Measurements from ENCODE around the gene EGFR. TPM values are rescaled to one million over a fixed set of nuclear protein-coding genes. Genes with fewer than 3 reads are reported as not detected.

EGFR gene
- total RNA-seq, 4 donors from 2014 or later = 79.3 to 125 (median 110) TPM

- H3K4me1 ChIP-seq = peaks cover 7 to 44% (median 35%) of the 10 kb centered on the region in 4 donors
- H3K27me3 ChIP-seq = no peaks in the 10 kb centered on the region
- WGBS = 60% methylated on average over 5 of the region's 5 CpGs
- intact Hi-C loops (cut with DNase I) = no loop called here
- no peaks in the 10 kb centered on the region for H3K9me3 ChIP-seq
- DNase-seq (ENCODE audit: extremely low spot score) = no peak
- TF ChIP-seq EP300 (IDR thresholded peaks at IDR 0.05) (no peak), CTCF (IDR thresholded peaks at IDR 0.05) (no peak), POLR2A (IDR thresholded peaks at IDR 0.05; ENCODE audit: low read depth) (no peak), POLR2AphosphoS5 (IDR thresholded peaks at IDR 0.05) (no peak)
- no peak overlapping the region for H3K4me3 ChIP-seq
- no peak overlapping the region for H3K27ac ChIP-seq (replicated peaks in 1 of 4)
- H3K36me3 ChIP-seq = peaks cover 34 to 79% (median 58%) of the 10 kb centered on the region in 4 donors
Observed at GRCh38 chr7:55179931-55180682, 161.3 kb downstream of the EGFR start.

DNA sequence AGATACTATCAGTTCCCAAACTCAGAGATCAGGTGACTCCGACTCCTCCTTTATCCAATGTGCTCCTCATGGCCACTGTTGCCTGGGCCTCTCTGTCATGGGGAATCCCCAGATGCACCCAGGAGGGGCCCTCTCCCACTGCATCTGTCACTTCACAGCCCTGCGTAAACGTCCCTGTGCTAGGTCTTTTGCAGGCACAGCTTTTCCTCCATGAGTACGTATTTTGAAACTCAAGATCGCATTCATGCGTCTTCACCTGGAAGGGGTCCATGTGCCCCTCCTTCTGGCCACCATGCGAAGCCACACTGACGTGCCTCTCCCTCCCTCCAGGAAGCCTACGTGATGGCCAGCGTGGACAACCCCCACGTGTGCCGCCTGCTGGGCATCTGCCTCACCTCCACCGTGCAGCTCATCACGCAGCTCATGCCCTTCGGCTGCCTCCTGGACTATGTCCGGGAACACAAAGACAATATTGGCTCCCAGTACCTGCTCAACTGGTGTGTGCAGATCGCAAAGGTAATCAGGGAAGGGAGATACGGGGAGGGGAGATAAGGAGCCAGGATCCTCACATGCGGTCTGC lies 162.2 kb downstream of the EGFR start:
- no peak for DNase-seq (ENCODE audit: extremely low spot score)

DNA sequence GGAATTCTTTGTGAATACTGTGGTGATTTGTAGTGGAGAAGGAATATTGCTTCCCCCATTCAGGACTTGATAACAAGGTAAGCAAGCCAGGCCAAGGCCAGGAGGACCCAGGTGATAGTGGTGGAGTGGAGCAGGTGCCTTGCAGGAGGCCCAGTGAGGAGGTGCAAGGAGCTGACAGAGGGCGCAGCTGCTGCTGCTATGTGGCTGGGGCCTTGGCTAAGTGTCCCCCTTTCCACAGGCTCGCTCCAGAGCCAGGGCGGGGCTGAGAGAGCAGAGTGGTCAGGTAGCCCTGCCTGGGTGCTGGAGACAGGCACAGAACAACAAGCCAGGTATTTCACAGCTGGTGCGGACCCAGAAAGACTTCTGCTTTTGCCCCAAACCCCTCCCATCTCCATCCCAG lies 162.9 kb downstream of the EGFR start:
- Histone ChIP-seq H3K36me3 (peaks cover 34 to 83% (median 68%) of the 10 kb centered on the region in 4 donors), H3K4me1 (peaks cover 10 to 47% (median 39%) of the 10 kb centered on the region in 4 donors), H3K27me3 (no peaks in the 10 kb centered on the region), H3K27ac (replicated peaks in 1 of 4) (no peak overlapping the region), H3K9me3 (no peaks in the 10 kb centered on the region), H3K4me3 (no peak overlapping the region)
- 81% methylated on average over 4 of the region's 4 CpGs for WGBS
- intact Hi-C loops (cut with DNase I) = no loop called here
- DNase-seq (ENCODE audit: extremely low spot score) = no peak
- TF ChIP-seq CTCF (IDR thresholded peaks at IDR 0.05) (no peak), EP300 (IDR thresholded peaks at IDR 0.05) (no peak), POLR2AphosphoS5 (IDR thresholded peaks at IDR 0.05) (no peak)

More for the DNA sequence above, 162.2 kb downstream of the EGFR start:
- H3K36me3 ChIP-seq = peaks cover 34 to 80% (median 64%) of the 10 kb centered on the region in 4 donors
- no peaks in the 10 kb centered on the region for H3K27me3 ChIP-seq
- H3K27ac ChIP-seq (replicated peaks in 1 of 4) = no peak overlapping the region
- intact Hi-C loops (cut with DNase I) = no loop called here
- H3K9me3 ChIP-seq = no peaks in the 10 kb centered on the region
- peaks cover 7 to 44% (median 38%) of the 10 kb centered on the region in 4 donors for H3K4me1 ChIP-seq
- whole genome bisulfite sequencing = 84% methylated on average over 15 of the region's 19 CpGs
- no peak overlapping the region for H3K4me3 ChIP-seq
- TF ChIP-seq EP300 (IDR thresholded peaks at IDR 0.05) (no peak), POLR2AphosphoS5 (IDR thresholded peaks at IDR 0.05) (no peak), CTCF (IDR thresholded peaks at IDR 0.05) (no peak), POLR2A (IDR thresholded peaks at IDR 0.05; ENCODE audit: low read depth) (no peak)

DNA sequence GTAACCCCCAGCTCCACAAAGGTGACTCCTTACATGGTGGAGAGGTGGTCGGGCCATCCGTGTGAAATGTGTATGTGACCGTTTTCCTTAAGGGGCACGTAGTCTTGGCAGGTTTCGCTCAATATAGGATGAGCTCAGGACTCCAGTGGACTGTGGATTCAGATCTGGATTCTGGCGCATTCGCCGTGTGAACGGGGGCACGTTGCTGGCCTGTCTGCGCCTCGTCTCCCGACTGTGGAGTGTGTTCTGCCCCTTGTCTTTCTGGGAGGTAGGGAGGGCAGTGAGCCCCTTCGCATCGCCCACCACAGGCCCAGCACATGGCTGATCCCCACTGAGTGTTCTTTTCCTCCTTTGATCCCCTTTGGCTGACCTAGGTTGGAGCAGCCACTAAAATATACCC lies 165.1 kb downstream of the EGFR start:
- Histone ChIP-seq H3K27ac (replicated peaks in 1 of 4) (no peak overlapping the region), H3K4me1 (peaks cover 20 to 47% (median 36%) of the 10 kb centered on the region in 4 donors), H3K27me3 (no peaks in the 10 kb centered on the region), H3K4me3 (no peak overlapping the region), H3K9me3 (no peaks in the 10 kb centered on the region), H3K36me3 (peaks cover 34 to 81% (median 64%) of the 10 kb centered on the region in 4 donors)
- no peak for DNase-seq (ENCODE audit: extremely low spot score)
- 83% methylated on average over 10 of the region's 15 CpGs for WGBS
- intact Hi-C loops (cut with DNase I) = no loop called here
- TF ChIP-seq POLR2AphosphoS5 (IDR thresholded peaks at IDR 0.05) = no peak
- TF ChIP-seq CTCF (IDR thresholded peaks at IDR 0.05) = no peak
- no peak for TF ChIP-seq POLR2A (IDR thresholded peaks at IDR 0.05; ENCODE audit: low read depth)
- TF ChIP-seq EP300 (IDR thresholded peaks at IDR 0.05) = no peak

All from esophagus muscularis mucosa (tissue), 4 donors.